ENCODE measurements around the gene LYL1. TPM values are rescaled to one million over a fixed set of nuclear protein-coding genes. Genes with fewer than 3 reads are reported as not detected.

The LYL1 gene
- total and polyA plus RNA-seq, 9 of the 15 experiments (the other 6 are each of a cell fraction or from before 2014, with no cell fraction given): 1.3 to 266 (median 34.0) TPM

DNA sequence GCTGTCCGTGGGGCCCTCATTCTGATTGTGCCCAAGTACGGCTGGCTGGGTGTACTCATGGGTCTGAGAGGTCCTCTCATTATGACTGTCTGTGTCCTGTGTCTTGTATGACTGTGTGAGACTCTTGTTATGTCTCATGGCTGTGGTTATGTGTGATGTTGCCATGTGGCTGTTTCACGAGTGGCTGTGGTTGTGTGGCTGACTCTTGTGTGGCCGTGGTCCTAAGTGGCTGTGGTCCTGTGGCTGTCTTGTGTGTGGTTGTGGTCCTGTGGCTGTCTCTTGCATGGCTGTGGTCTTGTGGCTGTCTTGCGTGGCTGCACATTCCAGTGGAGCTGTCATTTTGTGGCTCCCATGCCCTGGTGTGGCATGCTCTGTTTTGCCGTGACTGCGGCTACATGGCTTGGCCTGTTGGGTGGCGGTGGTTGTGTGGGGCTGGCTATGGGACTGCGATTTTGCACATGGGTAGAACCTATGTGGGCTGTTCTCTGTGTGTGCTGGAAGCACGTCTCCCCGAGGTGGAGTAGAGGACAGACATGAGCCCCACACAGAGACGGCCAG, 2.5 kb downstream of the LYL1 start:
- Histone ChIP-seq H3K79me2 (ENCODE audit: control insufficient read depth, insufficient read depth, low read length) (peaks cover 60% of the 10 kb centered on the region), H3K36me3 (ENCODE audit: control insufficient read depth, insufficient read depth, low read length) (peaks cover 43% of the 10 kb centered on the region), H2AFZ (ENCODE audit: low read depth, low read length) (no peak overlapping the region), H3K4me3 (peak overlapping the region; percentile 98), H3K9me1 (ENCODE audit: control insufficient read depth, insufficient read depth, low read length) (no peaks in the 10 kb centered on the region), H3K9me3 (replicated peaks; ENCODE audit: control insufficient read depth, insufficient read depth, low read depth, low read length) (no peaks in the 10 kb centered on the region), H3K27ac (ENCODE audit: extremely low read depth, low read depth, low read length) (peak overlapping the region; percentile 98), H3K4me2 (ENCODE audit: insufficient read depth, low read length) (peak overlapping the region; percentile 99), H4K20me1 (replicated peaks; ENCODE audit: control insufficient read depth, insufficient read depth, low read length) (no peaks in the 10 kb centered on the region), H3K4me1 (replicated peaks in 1 of 2; ENCODE audit: control insufficient read depth in 2 of 2, insufficient read depth in 2 of 2, low read length in 2 of 2) (peaks cover 41 to 82% of the 10 kb centered on the region in 2 experiments), H3K27me3 (ENCODE audit: control insufficient read depth in 2 of 2, insufficient read depth in 2 of 2, low read length in 2 of 2) (no peaks in the 10 kb centered on the region), H3K9ac (ENCODE audit: insufficient read depth in 1 of 2, low read depth in 2 of 2, low read length in 2 of 2) (peak overlapping the region; percentile 74 to 95)
- ATAC-seq (no peak), FAIRE-seq (no peak), DNase-seq (ENCODE audit: extremely low read depth in 1 of 4, low spot score in 3 of 4) (peak in 1 of 4 experiments; percentile 70)
- ChIA-PET POLR2A (interaction anchor here (0.6 to 3.1 kb wide), 9 partner anchors 17 to 123 kb away, joined by 3 to 16 read pairs (median 4); no protein-coding TSS in a partner anchor), CTCF (ENCODE audit: low intra/inter-chr PET ratio) (no interaction called here)
- intact Hi-C loops (cut with micrococcal nuclease) (loop anchor here (10.0 kb wide), 1 partner anchor 135 kb away; no protein-coding TSS in a partner anchor), in situ Hi-C loops (cut with MboI) (no loop called here)
- BruUV-seq (replicated peaks): TSS peak; percentile 10
- WGBS (ENCODE audit: insufficient coverage, low coverage, missing lambda C conversion rate): 66% methylated on average over 11 of the region's 12 CpGs
- TF ChIP-seq NFIX (CRISPR knock-in tag; IDR thresholded peaks at IDR 0.05; ENCODE audit: low read depth) (no peak), ZBTB7A (IDR thresholded peaks at IDR 0.05; ENCODE audit: borderline replicate concordance, control insufficient read depth, low read depth, low read length) (no peak), TAL1 (IDR thresholded peaks at IDR 0.05) (no peak), ZNF75A (CRISPR knock-in tag; IDR thresholded peaks at IDR 0.05) (no peak), EHMT2 (IDR thresholded peaks at IDR 0.05) (peak; percentile 47; the same call in 1 of the 2 replicates), RBM15 (IDR thresholded peaks at IDR 0.05; ENCODE audit: insufficient read depth, low read length) (no peak), ZEB2 (IDR thresholded peaks at IDR 0.05) (no peak), FOXA1 (IDR thresholded peaks at IDR 0.05; ENCODE audit: borderline replicate concordance) (peak; percentile 73)
- TF ChIP-seq, protein P1, sequence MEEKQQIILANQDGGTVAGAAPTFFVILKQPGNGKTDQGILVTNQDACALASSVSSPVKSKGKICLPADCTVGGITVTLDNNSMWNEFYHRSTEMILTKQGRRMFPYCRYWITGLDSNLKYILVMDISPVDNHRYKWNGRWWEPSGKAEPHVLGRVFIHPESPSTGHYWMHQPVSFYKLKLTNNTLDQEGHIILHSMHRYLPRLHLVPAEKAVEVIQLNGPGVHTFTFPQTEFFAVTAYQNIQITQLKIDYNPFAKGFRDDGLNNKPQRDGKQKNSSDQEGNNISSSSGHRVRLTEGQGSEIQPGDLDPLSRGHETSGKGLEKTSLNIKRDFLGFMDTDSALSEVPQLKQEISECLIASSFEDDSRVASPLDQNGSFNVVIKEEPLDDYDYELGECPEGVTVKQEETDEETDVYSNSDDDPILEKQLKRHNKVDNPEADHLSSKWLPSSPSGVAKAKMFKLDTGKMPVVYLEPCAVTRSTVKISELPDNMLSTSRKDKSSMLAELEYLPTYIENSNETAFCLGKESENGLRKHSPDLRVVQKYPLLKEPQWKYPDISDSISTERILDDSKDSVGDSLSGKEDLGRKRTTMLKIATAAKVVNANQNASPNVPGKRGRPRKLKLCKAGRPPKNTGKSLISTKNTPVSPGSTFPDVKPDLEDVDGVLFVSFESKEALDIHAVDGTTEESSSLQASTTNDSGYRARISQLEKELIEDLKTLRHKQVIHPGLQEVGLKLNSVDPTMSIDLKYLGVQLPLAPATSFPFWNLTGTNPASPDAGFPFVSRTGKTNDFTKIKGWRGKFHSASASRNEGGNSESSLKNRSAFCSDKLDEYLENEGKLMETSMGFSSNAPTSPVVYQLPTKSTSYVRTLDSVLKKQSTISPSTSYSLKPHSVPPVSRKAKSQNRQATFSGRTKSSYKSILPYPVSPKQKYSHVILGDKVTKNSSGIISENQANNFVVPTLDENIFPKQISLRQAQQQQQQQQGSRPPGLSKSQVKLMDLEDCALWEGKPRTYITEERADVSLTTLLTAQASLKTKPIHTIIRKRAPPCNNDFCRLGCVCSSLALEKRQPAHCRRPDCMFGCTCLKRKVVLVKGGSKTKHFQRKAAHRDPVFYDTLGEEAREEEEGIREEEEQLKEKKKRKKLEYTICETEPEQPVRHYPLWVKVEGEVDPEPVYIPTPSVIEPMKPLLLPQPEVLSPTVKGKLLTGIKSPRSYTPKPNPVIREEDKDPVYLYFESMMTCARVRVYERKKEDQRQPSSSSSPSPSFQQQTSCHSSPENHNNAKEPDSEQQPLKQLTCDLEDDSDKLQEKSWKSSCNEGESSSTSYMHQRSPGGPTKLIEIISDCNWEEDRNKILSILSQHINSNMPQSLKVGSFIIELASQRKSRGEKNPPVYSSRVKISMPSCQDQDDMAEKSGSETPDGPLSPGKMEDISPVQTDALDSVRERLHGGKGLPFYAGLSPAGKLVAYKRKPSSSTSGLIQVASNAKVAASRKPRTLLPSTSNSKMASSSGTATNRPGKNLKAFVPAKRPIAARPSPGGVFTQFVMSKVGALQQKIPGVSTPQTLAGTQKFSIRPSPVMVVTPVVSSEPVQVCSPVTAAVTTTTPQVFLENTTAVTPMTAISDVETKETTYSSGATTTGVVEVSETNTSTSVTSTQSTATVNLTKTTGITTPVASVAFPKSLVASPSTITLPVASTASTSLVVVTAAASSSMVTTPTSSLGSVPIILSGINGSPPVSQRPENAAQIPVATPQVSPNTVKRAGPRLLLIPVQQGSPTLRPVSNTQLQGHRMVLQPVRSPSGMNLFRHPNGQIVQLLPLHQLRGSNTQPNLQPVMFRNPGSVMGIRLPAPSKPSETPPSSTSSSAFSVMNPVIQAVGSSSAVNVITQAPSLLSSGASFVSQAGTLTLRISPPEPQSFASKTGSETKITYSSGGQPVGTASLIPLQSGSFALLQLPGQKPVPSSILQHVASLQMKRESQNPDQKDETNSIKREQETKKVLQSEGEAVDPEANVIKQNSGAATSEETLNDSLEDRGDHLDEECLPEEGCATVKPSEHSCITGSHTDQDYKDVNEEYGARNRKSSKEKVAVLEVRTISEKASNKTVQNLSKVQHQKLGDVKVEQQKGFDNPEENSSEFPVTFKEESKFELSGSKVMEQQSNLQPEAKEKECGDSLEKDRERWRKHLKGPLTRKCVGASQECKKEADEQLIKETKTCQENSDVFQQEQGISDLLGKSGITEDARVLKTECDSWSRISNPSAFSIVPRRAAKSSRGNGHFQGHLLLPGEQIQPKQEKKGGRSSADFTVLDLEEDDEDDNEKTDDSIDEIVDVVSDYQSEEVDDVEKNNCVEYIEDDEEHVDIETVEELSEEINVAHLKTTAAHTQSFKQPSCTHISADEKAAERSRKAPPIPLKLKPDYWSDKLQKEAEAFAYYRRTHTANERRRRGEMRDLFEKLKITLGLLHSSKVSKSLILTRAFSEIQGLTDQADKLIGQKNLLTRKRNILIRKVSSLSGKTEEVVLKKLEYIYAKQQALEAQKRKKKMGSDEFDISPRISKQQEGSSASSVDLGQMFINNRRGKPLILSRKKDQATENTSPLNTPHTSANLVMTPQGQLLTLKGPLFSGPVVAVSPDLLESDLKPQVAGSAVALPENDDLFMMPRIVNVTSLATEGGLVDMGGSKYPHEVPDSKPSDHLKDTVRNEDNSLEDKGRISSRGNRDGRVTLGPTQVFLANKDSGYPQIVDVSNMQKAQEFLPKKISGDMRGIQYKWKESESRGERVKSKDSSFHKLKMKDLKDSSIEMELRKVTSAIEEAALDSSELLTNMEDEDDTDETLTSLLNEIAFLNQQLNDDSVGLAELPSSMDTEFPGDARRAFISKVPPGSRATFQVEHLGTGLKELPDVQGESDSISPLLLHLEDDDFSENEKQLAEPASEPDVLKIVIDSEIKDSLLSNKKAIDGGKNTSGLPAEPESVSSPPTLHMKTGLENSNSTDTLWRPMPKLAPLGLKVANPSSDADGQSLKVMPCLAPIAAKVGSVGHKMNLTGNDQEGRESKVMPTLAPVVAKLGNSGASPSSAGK (IDR thresholded peaks at IDR 0.05): no peak
- TF ChIP-seq, protein P2, sequence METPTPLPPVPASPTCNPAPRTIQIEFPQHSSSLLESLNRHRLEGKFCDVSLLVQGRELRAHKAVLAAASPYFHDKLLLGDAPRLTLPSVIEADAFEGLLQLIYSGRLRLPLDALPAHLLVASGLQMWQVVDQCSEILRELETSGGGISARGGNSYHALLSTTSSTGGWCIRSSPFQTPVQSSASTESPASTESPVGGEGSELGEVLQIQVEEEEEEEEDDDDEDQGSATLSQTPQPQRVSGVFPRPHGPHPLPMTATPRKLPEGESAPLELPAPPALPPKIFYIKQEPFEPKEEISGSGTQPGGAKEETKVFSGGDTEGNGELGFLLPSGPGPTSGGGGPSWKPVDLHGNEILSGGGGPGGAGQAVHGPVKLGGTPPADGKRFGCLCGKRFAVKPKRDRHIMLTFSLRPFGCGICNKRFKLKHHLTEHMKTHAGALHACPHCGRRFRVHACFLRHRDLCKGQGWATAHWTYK (CRISPR knock-in tag; IDR thresholded peaks at IDR 0.05): peak; percentile 100

All from K562 (cell line).